Measurements from ENCODE around the gene TUBA1B. TPM values are rescaled to one million over a fixed set of nuclear protein-coding genes. Genes with fewer than 3 reads are reported as not detected.

The TUBA1B gene
- total and polyA plus RNA-seq, 2 of the 13 experiments (the other 11 are each of a cell fraction or from before 2014, with no cell fraction given) = 1,275 to 1,353 TPM

GRCh38 chr12:49089821-49090773 lies 41.1 kb downstream of the TUBA1B start (continued):
- TF ChIP-seq ZNF263 (CRISPR knock-in tag; IDR thresholded peaks at IDR 0.05) (no peak), MTA1 (CRISPR knock-in tag; IDR thresholded peaks at IDR 0.05; ENCODE audit: borderline replicate concordance) (peak; percentile 38; the same call in 1 of the 2 replicates), TEAD3 (CRISPR knock-in tag; optimal IDR thresholded peaks at IDR 0.05; ENCODE audit: borderline replicate concordance) (no peak), NFYB (CRISPR knock-in tag; IDR thresholded peaks at IDR 0.05) (no peak), PRPF4 (IDR thresholded peaks at IDR 0.05; ENCODE audit: low read depth, low read length, poor library complexity, severe bottlenecking) (no peak), ZNF281 (CRISPR knock-in tag; IDR thresholded peaks at IDR 0.05; ENCODE audit: borderline replicate concordance) (no peak), MTF2 (CRISPR knock-in tag; IDR thresholded peaks at IDR 0.05; ENCODE audit: borderline replicate concordance) (peak; percentile 80), ZNF687 (CRISPR knock-in tag; IDR thresholded peaks at IDR 0.05) (peak; percentile 23; the same call in 1 of the 2 replicates), ZNF451 (CRISPR knock-in tag; IDR thresholded peaks at IDR 0.05) (no peak), HNRNPL (IDR thresholded peaks at IDR 0.05; ENCODE audit: low read depth, low read length) (0 out of 2 replicates have a peak, but pooled peaks have one; percentile 66), TFDP1 (CRISPR knock-in tag; IDR thresholded peaks at IDR 0.05; ENCODE audit: borderline replicate concordance) (no peak), EZH2 (conservative IDR thresholded peaks at IDR 0.05; ENCODE audit: low read depth, low read length) (0 out of 2 replicates have a peak, but pooled peaks have one; percentile 30)
